ENCODE measurements around the gene UBA1.

UBA1 gene

DNA sequence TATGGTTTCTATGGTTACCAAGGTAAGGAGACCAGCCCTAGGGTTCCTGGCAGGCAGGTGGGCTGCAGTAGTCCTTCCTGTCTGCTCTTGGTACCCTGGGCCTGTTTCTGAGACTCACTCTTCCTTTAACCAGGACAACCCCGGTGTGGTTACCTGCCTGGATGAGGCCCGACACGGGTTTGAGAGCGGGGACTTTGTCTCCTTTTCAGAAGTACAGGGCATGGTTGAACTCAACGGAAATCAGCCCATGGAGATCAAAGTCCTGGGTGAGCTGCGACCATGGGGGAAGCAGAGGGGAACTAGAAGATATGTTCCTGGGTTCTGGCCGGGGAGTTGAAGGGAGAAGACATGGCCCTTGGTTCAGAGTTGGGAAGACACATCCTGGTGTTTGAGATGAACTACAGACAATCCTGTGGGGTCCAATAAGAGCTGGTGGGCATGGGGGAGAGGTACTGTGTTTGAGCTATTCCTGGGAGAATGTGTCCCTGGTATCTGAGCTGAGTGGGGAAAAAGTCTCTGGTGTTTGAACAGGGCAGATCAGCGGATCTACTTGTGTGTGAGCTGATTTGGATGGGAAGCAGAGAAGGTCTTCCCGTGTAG lies 7.8 kb downstream of the UBA1 start:
- H3K9ac ChIP-seq: no peak overlapping the region
- peaks cover 8% of the 10 kb centered on the region for H3K4me1 ChIP-seq (ENCODE audit: low read depth, poor library complexity, severe bottlenecking)
- H3K27me3 ChIP-seq (ENCODE audit: insufficient read depth, low read depth): no peaks in the 10 kb centered on the region
- H3K4me2 ChIP-seq: no peak overlapping the region
- H3K4me3 ChIP-seq (IDR thresholded peaks at IDR 0.05; ENCODE audit: insufficient read depth, low read depth, low read length): no peak overlapping the region
- no peaks in the 10 kb centered on the region for H4K20me1 ChIP-seq (ENCODE audit: insufficient read depth)
- TF ChIP-seq, protein P1, sequence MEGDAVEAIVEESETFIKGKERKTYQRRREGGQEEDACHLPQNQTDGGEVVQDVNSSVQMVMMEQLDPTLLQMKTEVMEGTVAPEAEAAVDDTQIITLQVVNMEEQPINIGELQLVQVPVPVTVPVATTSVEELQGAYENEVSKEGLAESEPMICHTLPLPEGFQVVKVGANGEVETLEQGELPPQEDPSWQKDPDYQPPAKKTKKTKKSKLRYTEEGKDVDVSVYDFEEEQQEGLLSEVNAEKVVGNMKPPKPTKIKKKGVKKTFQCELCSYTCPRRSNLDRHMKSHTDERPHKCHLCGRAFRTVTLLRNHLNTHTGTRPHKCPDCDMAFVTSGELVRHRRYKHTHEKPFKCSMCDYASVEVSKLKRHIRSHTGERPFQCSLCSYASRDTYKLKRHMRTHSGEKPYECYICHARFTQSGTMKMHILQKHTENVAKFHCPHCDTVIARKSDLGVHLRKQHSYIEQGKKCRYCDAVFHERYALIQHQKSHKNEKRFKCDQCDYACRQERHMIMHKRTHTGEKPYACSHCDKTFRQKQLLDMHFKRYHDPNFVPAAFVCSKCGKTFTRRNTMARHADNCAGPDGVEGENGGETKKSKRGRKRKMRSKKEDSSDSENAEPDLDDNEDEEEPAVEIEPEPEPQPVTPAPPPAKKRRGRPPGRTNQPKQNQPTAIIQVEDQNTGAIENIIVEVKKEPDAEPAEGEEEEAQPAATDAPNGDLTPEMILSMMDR (conservative IDR thresholded peaks at IDR 0.05; ENCODE audit: low read depth, low read length): no peak
- H3K36me3 ChIP-seq (ENCODE audit: insufficient read depth): no peaks in the 10 kb centered on the region; the same call in 1 of the 2 replicates
- H2AFZ ChIP-seq (ENCODE audit: low read depth): no peak overlapping the region
- peaks cover 19% of the 10 kb centered on the region for H3K79me2 ChIP-seq (ENCODE audit: insufficient read depth, low read depth)
- no peak overlapping the region for H3K27ac ChIP-seq

DNA sequence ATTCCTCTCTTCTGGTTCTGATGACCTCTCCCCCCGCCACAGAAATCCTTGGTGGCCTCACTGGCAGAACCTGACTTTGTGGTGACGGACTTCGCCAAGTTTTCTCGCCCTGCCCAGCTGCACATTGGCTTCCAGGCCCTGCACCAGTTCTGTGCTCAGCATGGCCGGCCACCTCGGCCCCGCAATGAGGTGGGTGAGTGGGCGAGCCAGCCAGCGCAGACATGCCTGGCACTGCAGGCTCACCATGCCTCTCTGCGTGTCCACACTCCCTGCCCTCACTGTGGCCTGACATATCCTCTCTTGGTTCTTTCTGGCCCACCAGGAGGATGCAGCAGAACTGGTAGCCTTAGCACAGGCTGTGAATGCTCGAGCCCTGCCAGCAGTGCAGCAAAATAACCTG lies 8.7 kb downstream of the UBA1 start:
- Histone ChIP-seq H4K20me1 (ENCODE audit: insufficient read depth) (no peaks in the 10 kb centered on the region), H3K4me1 (ENCODE audit: low read depth, poor library complexity, severe bottlenecking) (no peaks in the 10 kb centered on the region), H3K4me3 (IDR thresholded peaks at IDR 0.05; ENCODE audit: insufficient read depth, low read depth, low read length) (no peak overlapping the region), H2AFZ (ENCODE audit: low read depth) (no peak overlapping the region), H3K36me3 (ENCODE audit: insufficient read depth) (no peaks in the 10 kb centered on the region; the same call in 1 of the 2 replicates), H3K79me2 (ENCODE audit: insufficient read depth, low read depth) (peaks cover 10% of the 10 kb centered on the region; the same call in 1 of the 2 replicates), H3K4me2 (no peak overlapping the region), H3K9ac (no peak overlapping the region), H3K27ac (no peak overlapping the region), H3K27me3 (ENCODE audit: insufficient read depth, low read depth) (no peaks in the 10 kb centered on the region)
- TF ChIP-seq, protein P1 (conservative IDR thresholded peaks at IDR 0.05; ENCODE audit: low read depth, low read length): no peak

DNA sequence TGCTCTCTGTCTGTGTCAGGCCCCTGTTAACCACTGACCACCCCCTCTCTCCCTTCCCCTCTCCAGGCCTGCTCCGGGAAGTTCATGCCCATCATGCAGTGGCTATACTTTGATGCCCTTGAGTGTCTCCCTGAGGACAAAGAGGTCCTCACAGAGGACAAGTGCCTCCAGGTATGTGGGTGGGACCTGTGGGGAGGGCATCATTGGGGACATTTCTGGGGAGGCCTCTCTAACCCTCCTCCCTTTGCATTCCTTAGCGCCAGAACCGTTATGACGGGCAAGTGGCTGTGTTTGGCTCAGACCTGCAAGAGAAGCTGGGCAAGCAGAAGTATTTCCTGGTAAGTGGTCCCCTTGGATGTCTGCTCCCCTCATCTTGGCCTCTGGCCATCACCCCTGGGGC lies 9.2 kb downstream of the UBA1 start:
- Histone ChIP-seq H4K20me1 (ENCODE audit: insufficient read depth) (no peaks in the 10 kb centered on the region), H3K27ac (no peak overlapping the region), H2AFZ (ENCODE audit: low read depth) (no peak overlapping the region), H3K36me3 (ENCODE audit: insufficient read depth) (no peaks in the 10 kb centered on the region; the same call in 1 of the 2 replicates), H3K4me1 (ENCODE audit: low read depth, poor library complexity, severe bottlenecking) (no peaks in the 10 kb centered on the region), H3K79me2 (ENCODE audit: insufficient read depth, low read depth) (peaks cover 5% of the 10 kb centered on the region; the same call in 1 of the 2 replicates), H3K27me3 (ENCODE audit: insufficient read depth, low read depth) (no peaks in the 10 kb centered on the region), H3K4me2 (no peak overlapping the region), H3K9ac (no peak overlapping the region), H3K4me3 (IDR thresholded peaks at IDR 0.05; ENCODE audit: insufficient read depth, low read depth, low read length) (no peak overlapping the region)
- TF ChIP-seq, protein P1 (conservative IDR thresholded peaks at IDR 0.05; ENCODE audit: low read depth, low read length): no peak

DNA sequence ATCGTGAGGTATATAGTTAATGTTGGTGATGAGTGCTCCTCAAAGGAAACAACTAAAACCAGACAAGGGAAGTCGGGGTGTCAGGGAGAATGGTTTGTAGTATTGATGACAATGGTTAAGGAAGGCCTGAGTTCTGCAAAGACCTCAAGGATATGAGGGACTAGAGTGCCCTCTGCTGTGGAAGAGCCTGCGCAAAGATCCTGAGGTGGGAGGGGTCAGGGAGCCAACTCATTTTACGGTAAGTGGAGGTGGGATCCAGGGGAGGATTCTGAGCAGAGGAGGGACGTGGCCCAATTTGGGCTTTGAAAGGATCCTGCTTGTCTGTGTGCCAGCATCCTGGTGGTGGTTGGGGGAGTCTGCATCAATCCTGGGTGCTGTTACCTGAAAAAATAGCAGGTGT lies 11.3 kb downstream of the UBA1 start:
- Histone ChIP-seq H3K27ac (no peak overlapping the region), H4K20me1 (ENCODE audit: insufficient read depth) (no peaks in the 10 kb centered on the region), H3K27me3 (ENCODE audit: insufficient read depth, low read depth) (no peaks in the 10 kb centered on the region), H3K9ac (no peak overlapping the region), H3K4me3 (IDR thresholded peaks at IDR 0.05; ENCODE audit: insufficient read depth, low read depth, low read length) (no peak overlapping the region), H3K4me1 (ENCODE audit: low read depth, poor library complexity, severe bottlenecking) (no peaks in the 10 kb centered on the region), H3K4me2 (no peak overlapping the region), H3K36me3 (ENCODE audit: insufficient read depth) (no peaks in the 10 kb centered on the region; the same call in 1 of the 2 replicates), H3K79me2 (ENCODE audit: insufficient read depth, low read depth) (no peaks in the 10 kb centered on the region), H2AFZ (ENCODE audit: low read depth) (no peak overlapping the region)
- TF ChIP-seq, protein P1 (conservative IDR thresholded peaks at IDR 0.05; ENCODE audit: low read depth, low read length): no peak
